HK-2 (cell line): Measurements from ENCODE around the gene GTF2A2.
"Not testable (repeated sequence)": the region's sequence is repeated elsewhere in the genome, so short reads cannot be mapped to it uniquely, and the experiment has no call there.

Experiments
- DNase-seq: peaks from one replicate; pipeline ENCODE4 v3.0.0-alpha.2; 2018; ENCODE audit not compliant: unreplicated experiment

GTF2A2 gene

GRCh38 chr15:59674361-59674877 lies 17.1 kb upstream of the GTF2A2 start:
- no peak for DNase-seq

- no peak for DNase-seq
These were observed 11.2 kb upstream of the GTF2A2 start for GRCh38 chr15:59668556-59668955.

- no peak for DNase-seq
These were observed 4.9 kb upstream of the GTF2A2 start for GRCh38 chr15:59662260-59662659.

GRCh38 chr15:59659366-59659765 lies 2.1 kb upstream of the GTF2A2 start:
- DNase-seq, result no peak

GRCh38 chr15:59657635-59658125 lies 365 bp upstream of the GTF2A2 start:
- DNase-seq, result no peak

- no peak for DNase-seq
These were observed 3.3 kb downstream of the GTF2A2 start for GRCh38 chr15:59654046-59654445.

GRCh38 chr15:59649603-59650002 lies 7.7 kb downstream of the GTF2A2 start:
- no peak for DNase-seq

- no peak for DNase-seq
These were observed 10.2 kb downstream of the GTF2A2 start for GRCh38 chr15:59647085-59647484.

- DNase-seq, result no peak
These were observed 11.0 kb downstream of the GTF2A2 start for GRCh38 chr15:59646277-59646676.

GRCh38 chr15:59645812-59646211 lies 11.5 kb downstream of the GTF2A2 start:
- DNase-seq, result not testable (repeated sequence)

- DNase-seq, result no peak
These were observed 12.6 kb downstream of the GTF2A2 start for GRCh38 chr15:59644756-59645155.

GRCh38 chr15:59642351-59642750 lies 15.0 kb downstream of the GTF2A2 start:
- DNase-seq, result no peak

GRCh38 chr15:59637507-59637906 lies 19.8 kb downstream of the GTF2A2 start:
- not testable (repeated sequence) for DNase-seq

- no peak for DNase-seq
These were observed 21.1 kb downstream of the GTF2A2 start for GRCh38 chr15:59636184-59636583.

- DNase-seq, result no peak
These were observed 24.6 kb downstream of the GTF2A2 start for GRCh38 chr15:59632714-59633113.

- DNase-seq, result peak; percentile 20
These were observed 35.0 kb downstream of the GTF2A2 start for GRCh38 chr15:59622289-59622688.

GRCh38 chr15:59618406-59618805 lies 38.9 kb downstream of the GTF2A2 start:
- DNase-seq, result no peak

- DNase-seq, result no peak
These were observed 40.9 kb downstream of the GTF2A2 start for GRCh38 chr15:59616379-59616778.

GRCh38 chr15:59615661-59616060 lies 41.7 kb downstream of the GTF2A2 start:
- no peak for DNase-seq

GRCh38 chr15:59614153-59614552 lies 43.2 kb downstream of the GTF2A2 start:
- no peak for DNase-seq

GRCh38 chr15:59611276-59612260 lies 45.7 kb downstream of the GTF2A2 start, which contains the start of gene GCNT3:
GCNT3 (plus strand) TSS chr15:59611783; CDS start chr15:59618239, 6,456 bp downstream.
- DNase-seq, result peak; percentile 40

GRCh38 chr15:59609730-59610712 lies 47.3 kb downstream of the GTF2A2 start:
- DNase-seq, result no peak
